GM18508 (cell line): ENCODE measurements around the gene CRYBG3.

Source experiments
- ATAC-seq: cut with Tn5 transposase; IDR thresholded peaks from one replicate; pipeline ENCODE4 v1.9.1; 2021; ENCODE audit warnings: moderate number of reproducible peaks; ENCODE audit not compliant: insufficient read depth, unreplicated experiment

The CRYBG3 gene

DNA sequence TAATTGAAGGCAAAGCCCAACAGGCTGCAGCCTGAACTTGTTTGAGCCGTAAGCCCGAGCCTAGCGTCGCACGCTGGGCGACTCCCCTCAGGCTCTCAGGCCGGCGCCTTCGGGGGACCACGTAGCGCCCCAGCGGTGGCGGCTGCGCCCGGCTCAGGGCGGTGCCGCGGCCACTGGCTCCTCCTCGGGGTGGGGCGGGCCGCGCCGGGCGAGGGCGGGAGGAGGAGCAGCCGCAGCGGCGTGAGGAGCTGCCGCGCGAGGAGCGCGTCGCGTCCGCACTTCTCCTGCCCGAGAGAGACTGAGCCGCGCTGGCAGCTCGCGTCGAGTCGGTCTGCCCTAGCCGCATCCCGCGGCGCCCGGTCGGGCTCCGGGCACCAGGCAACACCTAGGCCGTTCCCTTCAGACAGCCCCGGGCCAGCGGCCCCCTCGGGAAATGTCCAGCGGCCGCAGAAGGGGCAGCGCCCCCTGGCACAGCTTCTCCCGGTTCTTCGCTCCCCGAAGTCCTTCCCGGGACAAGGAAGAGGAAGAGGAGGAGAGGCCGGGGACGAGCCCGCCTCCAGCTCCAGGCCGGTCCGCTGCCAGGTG, at the start of gene CRYBG3:
CRYBG3 (plus strand) TSS at position 238 of the 585 bp plus-strand sequence; CDS start at position 434, 196 bp downstream.
- ATAC-seq: peak; percentile 88

DNA sequence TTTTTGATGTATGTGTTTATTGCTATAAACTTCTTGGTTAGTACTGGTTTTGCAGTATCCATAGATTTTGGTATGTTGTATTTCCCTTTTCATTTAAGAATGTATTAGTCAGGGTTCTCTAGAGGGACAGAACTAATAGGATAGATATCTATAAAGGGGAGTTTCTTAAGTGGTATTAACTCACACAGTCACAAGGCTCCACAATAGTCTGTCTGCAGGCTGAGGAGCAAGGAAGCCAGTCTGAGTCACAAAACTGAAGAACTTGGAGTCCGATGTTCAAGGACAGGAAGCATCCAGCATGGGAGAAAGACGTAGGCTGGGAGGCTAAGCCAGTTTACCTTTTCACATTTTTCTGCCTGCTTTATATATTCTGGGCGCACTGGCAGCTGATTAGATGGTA, 48.9 kb upstream of the CRYBG3 start:
- ATAC-seq: no peak

DNA sequence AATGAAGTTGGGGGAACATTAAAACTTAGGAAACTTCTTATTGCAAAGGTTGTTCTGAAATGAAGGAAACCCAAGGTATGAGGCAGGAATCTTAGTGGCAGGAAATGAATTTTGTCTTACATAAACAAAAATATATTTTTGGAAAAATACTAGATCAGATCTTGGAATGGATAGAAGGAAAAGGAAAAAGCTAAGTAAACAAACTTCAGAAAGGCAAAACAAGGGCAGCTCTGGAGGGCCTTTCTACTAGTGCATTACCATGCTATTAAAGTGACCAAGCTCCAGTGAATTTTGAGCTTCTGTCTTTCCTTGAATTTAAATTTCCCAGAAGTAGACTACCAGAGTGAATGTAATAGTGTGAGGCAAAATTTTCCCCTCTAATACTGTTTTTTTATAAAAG, 43.7 kb upstream of the CRYBG3 start:
- ATAC-seq: no peak

DNA sequence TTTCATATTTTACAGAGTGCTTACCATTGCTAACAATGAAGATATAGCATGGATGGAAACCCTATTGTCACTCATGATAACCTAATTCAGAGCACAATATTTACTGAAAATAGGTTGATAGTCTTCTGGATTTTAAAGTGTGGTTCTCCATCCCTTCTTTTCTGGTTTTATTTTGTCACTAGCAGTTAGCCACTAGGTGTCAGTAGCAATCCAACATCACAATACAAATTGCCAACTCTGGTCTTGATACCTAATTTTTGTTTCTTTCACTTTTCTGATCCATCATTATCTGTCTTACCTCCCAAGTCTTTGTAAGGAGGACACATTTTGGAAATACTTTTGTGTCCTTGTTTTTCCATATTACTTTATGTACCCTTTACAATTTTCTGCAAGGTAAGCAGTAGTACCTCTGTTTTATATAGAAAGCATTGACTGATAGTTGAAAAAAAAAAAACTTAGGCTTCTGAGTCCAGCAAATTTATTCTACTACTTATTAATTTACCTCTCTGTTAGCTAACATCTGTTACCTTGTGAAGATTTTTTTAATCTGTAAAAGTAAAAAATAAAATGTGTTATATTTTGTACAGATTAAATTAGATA, 28.3 kb upstream of the CRYBG3 start:
- ATAC-seq: no peak

DNA sequence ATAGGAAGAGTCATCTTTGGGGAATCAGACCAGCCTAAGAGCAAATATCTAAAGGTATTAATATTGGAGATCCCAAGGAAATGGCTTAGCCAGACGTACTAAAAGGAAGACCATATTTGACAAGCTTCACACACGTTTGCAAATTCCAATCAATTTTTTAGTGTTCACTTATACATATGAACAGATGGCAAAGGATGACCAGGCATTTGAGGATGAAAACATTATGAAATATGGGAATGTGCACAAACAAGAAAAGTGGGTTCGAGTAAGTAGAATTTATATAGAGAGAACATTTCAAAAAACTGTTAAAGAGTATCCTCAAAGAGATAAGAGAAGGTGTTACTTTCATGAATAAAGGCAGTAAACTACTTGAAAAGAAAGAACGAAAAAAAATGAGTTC, 25.9 kb upstream of the CRYBG3 start:
- ATAC-seq: no peak

DNA sequence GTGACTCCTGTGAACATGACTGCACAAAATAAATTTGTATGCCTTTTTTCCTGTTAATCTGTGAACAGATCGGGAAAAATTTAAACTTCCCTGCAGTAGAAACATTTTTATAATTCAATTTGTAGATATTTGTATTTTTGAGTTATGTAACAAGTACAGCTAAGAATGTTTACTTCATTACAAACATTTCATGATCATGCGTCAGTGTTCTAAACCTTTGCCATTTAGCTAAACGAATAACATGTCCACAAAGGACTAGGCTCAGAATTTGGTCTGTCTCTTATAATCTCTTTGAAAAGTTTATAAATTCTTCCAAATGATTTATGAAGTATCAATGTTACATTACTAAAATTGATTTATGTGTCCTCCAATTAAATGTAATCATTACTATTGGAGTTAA, 17.3 kb upstream of the CRYBG3 start:
- ATAC-seq: no peak

DNA sequence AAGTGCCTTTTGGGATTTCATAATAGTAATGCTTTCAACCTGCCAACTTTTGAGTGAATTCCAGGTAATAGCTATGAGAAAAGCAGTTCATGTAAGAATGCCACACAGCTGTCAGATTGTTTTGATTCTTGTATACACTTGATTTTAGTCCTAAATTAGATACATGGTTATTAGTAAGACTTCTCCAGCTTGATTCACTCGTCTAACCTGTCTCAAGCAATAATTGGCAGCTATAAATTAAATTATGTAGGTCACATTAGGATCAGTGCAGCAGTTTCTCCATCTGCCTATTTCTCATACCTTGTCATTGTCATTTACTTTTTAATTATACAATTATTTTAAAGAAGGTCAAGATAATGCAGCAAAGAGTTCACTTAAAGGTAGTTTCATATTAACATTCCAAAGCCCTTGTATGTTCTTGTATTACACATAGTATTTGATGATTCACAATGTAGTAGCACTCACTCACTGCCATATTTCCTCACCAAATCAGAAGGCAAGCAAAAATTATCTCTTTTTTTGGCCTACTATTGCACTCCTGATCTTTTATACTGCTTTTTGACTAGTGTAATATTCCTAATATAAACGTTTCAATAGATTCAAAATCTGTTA, 10.9 kb upstream of the CRYBG3 start:
- ATAC-seq: no peak

DNA sequence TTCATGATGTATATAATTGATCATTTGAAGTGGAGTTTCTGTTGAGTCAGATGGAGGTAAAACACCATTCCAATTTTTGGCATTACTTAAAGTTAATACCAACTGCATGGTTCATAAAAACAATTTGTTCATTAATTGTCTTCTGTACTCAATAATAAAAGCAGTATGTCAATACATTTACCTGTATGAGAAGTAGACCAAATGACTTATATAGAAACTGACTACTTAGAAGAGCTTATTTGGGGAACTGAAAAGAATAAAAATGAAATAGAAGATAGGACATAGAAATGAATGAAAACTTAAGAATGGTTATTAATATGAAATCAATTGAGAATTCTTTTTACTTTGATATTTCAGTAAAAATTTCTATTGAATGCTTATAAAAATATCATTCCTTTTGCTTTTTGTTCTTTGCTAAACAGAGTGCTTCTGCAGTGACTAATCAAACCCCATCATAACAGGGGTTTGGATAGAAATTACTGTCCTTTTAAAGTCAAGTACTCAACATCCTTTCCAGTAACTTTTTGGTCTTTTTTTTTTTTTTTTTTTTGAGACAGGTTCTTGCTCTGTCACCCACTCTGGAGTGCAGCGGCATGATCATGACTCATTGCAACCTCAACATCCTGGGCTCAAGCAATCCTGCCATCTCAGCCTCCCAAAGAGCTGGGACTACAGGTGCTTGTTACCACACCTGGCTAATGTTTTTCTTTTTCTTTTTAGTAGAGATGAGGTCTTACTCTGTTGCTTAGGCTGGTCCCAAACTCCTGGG, 6.5 kb upstream of the CRYBG3 start:
- no peak for ATAC-seq

DNA sequence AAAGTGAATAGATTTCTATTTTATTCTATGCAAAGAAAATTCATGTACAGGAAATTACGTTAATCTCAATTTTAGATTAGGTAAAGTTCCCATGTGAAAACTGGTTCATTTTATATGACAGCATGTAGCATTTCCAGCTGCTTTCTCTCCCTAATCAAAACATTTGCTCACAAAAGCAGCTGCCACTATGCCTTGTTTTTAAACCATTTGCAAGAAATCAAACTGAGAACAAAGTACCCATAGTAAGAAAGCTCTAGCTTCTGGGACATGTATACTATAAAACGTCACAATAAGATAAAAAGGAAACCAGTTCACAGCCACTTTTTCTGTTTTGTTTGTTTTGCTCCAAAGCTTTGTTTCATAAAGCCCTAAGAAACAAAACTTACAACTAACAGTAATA, 5.0 kb upstream of the CRYBG3 start:
- no peak for ATAC-seq

DNA sequence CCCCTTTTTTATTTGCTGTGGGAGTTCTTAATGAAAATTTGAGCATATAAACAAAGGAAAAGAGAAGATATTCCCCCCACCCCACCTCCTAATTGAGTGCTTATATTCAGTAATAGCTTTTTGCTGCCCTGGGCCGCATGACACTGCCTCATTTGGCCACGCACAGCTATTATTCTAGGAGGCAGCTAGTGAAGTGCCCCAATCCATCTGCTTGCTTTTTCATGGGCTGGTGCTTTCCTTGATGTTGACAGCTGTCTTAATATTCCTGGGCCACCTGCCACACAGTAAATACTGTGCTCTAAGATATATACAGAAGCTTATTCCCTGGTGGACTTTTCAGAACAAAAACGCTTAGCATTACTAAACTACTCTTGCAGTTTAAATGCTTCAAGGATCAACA, 3.8 kb upstream of the CRYBG3 start:
- no peak for ATAC-seq

DNA sequence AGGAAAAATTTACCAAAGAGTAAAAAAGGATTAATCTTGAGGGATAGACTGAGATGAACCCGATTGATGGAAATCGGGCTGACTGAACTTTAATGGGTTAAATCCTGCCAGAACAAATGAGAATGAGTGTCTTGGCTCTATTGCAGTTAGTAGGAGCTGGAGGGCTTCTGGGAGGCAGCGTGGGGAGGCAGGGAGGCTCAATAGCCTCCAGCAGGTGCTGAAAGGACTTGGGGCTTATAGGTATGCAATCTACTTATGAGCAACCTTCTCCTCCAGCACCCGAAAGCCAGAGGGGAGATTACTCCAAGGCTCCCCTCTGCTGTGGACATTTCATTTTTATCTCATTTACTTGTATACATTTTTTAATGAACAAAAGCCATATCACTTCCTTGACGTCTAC, 1.0 kb upstream of the CRYBG3 start:
- no peak for ATAC-seq

DNA sequence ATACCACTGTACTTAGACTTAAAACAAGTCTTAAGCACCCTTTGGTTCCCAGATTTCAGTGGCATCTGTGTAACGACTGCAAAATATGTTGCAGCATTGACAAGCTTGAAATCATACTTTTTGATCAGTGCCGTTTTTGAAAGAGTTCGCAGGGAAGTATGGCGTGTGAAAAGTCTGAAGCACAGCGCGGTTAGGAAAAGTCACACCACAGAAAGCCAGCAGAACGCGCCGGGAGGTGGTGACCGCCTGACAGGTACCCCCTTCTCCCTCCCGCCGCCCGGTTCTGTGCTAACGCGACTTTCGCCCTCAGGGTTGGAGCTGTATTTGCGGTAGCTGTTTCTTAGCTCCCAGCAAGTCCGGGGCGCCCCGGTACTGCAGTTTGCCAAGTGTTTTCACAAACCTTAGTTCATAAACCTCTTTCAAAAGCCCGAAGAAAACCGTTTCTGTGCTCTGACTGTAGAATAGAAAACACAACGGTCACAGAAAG, 481 bp upstream of the CRYBG3 start:
- ATAC-seq: peak; percentile 37

DNA sequence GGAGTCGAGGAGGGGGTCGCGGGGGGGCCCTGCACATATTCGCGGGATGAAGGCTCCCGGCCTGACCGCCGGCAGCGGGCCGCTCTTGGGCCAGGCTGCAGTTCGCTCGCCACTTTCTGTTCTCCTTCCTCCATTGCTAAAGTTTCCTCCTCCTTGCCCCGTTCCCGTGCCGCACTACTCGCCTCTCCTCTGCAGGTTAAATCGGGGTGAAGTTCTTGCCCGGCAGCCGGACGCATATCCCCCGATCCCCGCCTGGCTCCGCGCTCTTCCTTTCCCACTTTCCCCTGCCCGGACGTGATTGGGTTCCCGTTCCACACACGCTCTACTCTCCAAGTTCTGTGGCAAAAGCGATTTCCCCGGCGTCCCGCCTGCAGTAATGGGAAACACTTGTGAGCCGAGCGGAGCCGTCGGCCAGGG, 556 bp downstream of the CRYBG3 start:
- ATAC-seq: no peak

DNA sequence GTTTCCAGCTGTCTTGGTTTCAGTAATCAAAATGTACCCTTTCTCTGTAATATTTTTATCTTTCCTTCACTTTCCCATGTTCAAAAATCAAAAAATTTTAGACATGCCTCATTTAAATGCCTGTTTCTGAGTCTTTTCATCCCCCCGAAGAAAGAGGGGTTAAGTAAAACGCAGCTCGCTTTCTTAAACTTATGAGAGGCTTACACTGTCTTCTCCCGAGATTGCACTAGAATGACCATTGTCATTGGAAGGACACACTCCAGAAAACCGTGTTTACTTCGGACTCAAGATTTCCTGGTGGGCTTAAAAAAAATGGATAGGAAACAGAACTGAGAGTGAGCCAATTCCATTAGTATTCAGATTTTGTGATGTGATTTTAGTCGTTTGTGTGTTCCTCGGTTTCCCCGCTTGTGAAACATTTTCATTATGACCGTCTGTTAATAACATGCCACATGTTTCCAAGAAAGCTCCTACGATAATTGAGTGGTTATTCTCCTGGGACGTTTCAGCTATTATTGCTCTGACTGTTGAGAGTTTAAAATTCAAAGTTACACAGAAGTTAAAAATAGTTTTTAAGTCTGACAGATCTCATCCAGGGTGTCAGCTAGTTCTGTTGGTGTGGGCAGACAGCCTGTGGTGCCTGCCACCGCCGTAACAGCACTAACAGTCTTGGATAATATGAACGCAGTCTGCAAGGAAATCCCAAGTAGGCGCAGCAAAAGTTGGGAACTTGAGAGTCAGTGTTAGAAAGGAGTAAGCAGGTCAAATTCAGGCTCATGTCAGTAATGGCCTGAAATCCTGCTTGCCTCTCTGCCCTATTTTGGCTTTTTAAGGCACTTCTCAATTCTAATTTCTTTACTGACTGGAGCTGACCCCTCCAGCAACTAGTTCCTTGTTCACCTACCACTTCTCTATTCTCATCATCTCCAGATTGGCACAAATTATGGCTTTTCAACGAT, 1.5 kb downstream of the CRYBG3 start:
- ATAC-seq: no peak

DNA sequence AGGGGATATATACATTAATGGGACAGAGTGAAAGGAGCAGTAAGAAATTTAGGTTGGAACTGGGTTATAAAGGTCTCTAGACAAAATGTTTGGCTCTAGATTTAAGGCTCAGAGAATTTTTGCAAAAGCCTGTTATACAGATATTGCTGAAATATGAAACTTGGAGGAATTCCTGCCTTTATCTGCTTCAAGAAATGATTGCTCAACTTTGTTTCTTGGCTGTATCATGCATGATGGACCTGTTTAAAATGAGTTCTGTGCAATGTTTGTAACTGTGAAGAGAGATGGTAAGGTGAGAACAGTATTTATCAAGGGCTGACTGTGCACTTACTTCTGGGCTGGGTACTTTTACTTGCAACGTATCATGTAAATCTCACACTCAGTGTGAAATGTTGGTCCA, 3.3 kb downstream of the CRYBG3 start:
- no peak for ATAC-seq

DNA sequence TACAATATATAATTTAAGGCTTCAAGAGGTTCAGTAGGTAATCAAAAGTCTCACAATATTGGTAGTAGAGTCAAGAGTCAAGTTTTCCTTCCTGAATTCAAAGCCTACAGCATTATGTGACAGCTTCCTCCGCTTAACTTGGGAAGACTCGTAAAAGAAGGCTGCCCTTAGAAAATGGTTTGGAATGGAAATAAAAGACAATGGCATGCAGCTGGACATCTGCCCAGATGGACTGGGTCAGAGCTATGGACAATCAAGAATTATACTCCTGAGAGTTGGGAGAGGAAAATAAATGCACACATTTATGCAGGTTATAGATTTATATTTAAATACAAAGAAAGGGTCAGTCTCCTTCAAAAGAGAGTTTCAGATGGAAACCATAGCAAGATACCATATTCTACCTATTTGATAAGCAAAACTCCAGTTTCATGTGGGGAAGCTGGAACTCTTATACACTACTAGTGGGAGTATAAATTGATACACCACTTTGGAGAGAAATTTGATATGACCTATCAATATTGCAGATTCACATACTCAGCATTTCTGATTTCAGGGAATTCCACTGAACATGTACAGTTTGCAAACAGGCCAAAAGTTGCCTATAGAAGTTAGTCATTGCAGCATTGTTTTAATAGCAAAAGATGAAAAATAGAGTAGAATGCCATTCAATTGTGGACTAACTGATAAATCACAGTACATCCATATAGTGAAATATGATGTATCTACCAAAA, 6.1 kb downstream of the CRYBG3 start:
- ATAC-seq: no peak

DNA sequence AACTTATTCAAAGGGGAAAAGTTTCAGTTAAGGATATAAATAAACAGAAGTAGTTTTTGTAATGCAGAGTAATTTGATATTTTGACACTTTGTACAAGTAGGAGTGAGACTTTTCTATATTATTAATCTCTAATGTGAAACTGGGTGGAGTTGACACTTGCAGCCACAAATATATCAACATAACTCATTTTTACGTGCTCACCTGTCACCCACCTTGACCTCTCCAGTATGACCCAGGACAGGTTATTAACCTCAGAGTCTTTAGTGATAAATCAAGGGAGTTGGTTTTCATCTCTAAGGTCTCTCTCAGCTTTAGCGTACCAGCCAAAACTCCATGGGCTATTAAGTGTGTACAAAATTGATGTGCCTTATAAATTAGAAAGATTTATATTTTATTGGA, 7.4 kb downstream of the CRYBG3 start:
- ATAC-seq: no peak

DNA sequence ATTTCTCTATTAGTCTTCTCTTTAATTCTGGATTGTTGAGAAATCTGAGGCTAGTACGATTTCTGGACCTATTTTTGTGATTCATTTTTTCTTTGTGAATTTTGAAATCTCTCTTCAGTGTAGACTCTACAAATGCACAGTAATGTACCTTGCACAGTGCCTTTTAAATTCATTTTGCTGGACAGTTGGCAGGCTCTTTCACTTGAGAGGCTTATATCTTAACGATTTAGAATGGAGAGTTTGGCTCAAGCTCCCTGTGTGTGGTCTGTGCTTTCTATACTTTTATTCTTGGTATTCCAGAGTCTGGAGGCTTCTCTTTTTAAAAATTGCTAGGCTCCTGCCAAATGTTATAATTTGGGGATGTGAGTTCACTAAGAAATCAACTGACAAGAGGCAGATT, 8.8 kb downstream of the CRYBG3 start:
- ATAC-seq: no peak

DNA sequence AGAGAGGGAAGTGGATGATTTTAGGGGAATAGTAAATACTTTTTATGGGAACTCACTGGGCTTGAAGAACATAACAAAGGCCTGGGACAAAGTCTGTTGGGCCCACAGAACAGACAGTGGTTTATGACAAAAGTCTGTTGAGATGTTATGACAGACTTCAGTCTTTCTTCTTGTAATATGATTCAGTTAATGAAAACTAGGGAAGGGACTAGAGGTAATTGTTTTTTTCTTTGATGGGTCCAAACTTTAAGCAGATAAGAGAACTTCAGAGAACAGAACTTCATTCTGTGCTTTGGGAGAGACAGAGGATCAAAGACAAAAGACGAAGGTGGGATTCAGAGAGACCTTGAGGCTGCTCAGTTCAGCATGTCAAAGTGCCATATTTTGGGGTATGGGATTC, 9.3 kb downstream of the CRYBG3 start:
- ATAC-seq: no peak
